Measurements from ENCODE around the gene PNMA1.

Gene PNMA1, protein sequence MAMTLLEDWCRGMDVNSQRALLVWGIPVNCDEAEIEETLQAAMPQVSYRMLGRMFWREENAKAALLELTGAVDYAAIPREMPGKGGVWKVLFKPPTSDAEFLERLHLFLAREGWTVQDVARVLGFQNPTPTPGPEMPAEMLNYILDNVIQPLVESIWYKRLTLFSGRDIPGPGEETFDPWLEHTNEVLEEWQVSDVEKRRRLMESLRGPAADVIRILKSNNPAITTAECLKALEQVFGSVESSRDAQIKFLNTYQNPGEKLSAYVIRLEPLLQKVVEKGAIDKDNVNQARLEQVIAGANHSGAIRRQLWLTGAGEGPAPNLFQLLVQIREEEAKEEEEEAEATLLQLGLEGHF

GRCh38 chr14:73713803-73714655, at the start of gene PNMA1:
Gene PNMA1, minus strand, starts transcription at chr14:73714384. Its CDS starts 745 bp downstream, at chr14:73713639.
- H3K4me3 ChIP-seq (ENCODE audit: low read length) = peak within 1 kb of the TSS; percentile 90
- TF ChIP-seq, protein P1, sequence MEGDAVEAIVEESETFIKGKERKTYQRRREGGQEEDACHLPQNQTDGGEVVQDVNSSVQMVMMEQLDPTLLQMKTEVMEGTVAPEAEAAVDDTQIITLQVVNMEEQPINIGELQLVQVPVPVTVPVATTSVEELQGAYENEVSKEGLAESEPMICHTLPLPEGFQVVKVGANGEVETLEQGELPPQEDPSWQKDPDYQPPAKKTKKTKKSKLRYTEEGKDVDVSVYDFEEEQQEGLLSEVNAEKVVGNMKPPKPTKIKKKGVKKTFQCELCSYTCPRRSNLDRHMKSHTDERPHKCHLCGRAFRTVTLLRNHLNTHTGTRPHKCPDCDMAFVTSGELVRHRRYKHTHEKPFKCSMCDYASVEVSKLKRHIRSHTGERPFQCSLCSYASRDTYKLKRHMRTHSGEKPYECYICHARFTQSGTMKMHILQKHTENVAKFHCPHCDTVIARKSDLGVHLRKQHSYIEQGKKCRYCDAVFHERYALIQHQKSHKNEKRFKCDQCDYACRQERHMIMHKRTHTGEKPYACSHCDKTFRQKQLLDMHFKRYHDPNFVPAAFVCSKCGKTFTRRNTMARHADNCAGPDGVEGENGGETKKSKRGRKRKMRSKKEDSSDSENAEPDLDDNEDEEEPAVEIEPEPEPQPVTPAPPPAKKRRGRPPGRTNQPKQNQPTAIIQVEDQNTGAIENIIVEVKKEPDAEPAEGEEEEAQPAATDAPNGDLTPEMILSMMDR (conservative IDR thresholded peaks at IDR 0.05; ENCODE audit: low read depth, low read length) = no peak
- no peak for DNase-seq (ENCODE audit: low read depth)

GRCh38 chr14:73763396-73763795, 49.2 kb upstream of the PNMA1 start:
- no peak for DNase-seq (ENCODE audit: low read depth)
- H3K4me3 ChIP-seq (ENCODE audit: low read length) = no peak overlapping the region
- TF ChIP-seq, protein P1 (conservative IDR thresholded peaks at IDR 0.05; ENCODE audit: low read depth, low read length) = no peak

DNA sequence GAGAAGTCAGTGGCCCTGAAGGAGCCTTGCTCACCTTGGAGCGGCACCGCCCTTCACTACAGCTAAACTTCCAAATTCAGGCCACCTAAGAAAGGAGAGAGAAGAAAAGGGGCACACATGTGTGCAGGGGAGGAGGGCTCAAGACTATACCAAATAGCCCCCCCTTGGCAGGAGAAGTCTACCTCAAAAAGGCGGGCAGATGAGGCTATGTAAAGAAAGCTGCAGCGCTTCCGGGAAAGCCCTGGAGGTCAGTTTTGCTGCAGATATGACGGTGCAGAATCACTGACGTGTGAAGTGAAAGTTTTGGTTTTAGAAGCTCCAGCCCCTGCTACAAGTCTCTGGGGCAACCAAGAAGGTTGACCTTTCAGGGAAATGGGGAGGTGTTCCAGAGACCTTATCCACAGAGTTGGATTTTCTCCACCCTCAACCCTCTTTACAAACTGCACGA, 48.2 kb upstream of the PNMA1 start:
- no peak for DNase-seq (ENCODE audit: low read depth)
- TF ChIP-seq, protein P1 (conservative IDR thresholded peaks at IDR 0.05; ENCODE audit: low read depth, low read length) = no peak
- no peak overlapping the region for H3K4me3 ChIP-seq (ENCODE audit: low read length)

DNA sequence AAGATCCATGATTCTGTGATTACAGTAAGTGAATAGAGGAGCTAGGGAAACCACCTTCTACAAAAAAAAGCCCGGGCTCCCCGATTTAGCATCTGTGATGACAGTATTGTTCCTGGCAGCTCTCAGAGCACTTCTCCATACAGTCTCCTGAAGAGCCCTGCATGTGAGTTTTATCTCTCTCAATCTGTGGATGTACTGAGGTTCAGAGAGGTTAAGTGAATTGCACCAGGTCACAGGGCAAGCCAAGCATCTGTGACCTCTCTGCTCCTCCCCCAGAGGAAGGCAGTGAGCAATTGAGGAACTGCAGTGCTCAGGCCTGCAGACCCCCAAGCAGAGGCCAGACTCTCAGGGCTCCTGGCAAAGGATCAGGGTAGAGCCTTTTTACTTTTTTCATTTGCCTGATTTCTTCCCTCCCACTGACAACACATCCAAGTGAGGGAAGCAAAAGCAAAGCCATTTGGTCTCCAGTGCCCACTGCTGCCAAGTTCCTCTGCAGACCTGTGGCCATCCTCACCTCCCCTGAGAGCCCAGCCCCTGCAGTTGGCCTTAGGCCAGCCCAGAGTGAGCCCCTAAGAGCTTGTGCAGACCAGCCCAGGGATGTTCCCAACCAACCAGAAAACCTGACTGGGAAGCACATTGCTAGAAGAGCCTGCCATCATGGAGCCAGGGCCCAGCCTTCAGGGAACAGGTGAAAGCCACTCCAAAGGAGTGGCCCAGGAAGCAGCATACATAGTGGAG, 47.6 kb upstream of the PNMA1 start:
- no peak for DNase-seq (ENCODE audit: low read depth)
- H3K4me3 ChIP-seq (ENCODE audit: low read length) = no peak overlapping the region

GRCh38 chr14:73760598-73761586, 46.7 kb upstream of the PNMA1 start:
- DNase-seq (ENCODE audit: low read depth) = no peak
- TF ChIP-seq, protein P1 (conservative IDR thresholded peaks at IDR 0.05; ENCODE audit: low read depth, low read length) = no peak

More for the DNA sequence above, 47.6 kb upstream of the PNMA1 start:
- TF ChIP-seq, protein P1 (conservative IDR thresholded peaks at IDR 0.05; ENCODE audit: low read depth, low read length) = no peak

More at GRCh38 chr14:73760598-73761586, 46.7 kb upstream of the PNMA1 start:
- peak overlapping the region; percentile 54 for H3K4me3 ChIP-seq (ENCODE audit: low read length)

Data from retinal pigment epithelial cell (primary cell).